Activated naive CD8-positive, alpha-beta T cell treated with anti-CD3 and anti-CD28 coated beads, Interleukin-2, amount 50 U/mL, for 16 hours (primary cell): ENCODE data around the gene ATM.
"Not testable (repeated sequence)": the region's sequence is repeated elsewhere in the genome, so short reads cannot be mapped to it uniquely, and the experiment has no call there.

Experiments
- DNase-seq: peaks from one replicate; pipeline ENCODE4 v3.0.0-alpha.2; 2020; ENCODE audit warnings: low read depth, low spot score

ATM gene

DNA sequence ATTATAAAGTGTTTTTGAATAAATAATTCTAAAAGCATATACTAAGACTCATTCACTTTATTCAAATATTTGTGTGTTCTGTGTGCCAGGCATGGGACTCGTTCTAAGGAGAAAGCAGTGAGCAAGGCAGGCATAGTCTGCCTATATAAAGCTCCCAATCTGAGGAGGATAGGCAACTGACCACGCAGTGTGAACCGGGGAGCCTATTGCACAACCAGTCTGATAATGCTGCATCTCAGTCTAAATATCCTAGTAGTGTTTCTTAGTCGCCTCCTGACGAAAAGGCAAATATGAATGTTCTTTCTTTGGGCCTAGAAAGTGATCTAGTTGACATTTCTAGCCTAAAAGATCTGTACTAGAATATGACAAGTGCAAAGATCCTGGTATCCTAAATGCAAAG lies 146.2 kb downstream of the ATM start:
- DNase-seq: no peak

DNA sequence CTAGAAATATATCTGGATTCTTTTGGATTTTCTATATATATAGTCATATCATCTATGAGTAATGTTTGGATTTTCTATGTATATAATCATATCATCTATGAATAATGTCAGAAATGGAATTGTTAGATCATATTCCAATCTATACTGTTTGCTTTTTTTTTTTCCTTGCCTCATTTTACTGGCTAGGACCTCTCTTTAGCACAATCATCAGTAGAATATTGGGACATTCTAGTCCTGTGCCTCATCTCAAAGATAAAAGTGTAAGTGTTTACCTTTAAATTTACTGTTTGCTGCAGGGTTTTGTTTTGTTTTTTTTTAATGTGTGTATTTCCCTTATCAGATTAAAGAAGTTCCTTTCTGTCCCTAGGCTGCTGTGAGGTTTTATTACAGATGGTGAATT lies 147.4 kb downstream of the ATM start:
- DNase-seq: no peak

DNA sequence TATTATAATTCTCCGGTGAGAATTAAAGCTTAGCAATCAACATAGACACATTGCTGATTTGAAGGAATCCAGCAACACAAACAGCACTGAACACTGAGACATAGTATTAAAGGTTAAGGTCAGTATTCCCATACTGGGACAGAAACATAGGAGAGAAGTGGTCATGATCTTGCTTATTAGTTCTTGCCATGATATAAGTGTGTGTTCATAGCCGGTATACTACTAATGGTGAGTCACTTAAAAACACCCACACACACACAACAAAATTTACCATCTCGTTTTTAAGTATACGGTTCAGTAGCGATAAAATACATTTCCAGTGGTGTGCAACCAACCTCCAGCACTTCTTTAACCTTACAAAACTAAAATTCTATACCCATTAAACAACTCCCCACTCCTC lies 148.1 kb downstream of the ATM start:
- DNase-seq: no peak

DNA sequence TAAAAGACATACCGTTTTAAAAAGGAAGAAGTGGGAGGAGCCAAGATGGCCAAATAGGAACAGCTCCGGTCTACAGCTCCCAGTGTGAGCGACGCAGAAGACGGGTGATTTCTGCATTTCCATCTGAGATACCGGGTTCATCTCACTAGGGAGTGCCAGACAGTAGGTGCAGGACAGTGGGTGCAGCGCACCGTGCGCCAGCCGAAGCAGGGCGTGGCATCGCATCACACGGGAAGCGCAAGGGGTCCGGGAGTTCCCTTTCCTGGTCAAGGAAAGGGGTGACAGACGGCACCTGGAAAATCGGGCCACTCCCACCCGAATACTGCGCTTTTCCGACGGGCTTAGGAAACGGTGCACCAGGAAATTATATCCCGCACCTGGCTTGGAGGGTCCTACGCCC lies 150.6 kb downstream of the ATM start:
- DNase-seq: not testable (repeated sequence)

DNA sequence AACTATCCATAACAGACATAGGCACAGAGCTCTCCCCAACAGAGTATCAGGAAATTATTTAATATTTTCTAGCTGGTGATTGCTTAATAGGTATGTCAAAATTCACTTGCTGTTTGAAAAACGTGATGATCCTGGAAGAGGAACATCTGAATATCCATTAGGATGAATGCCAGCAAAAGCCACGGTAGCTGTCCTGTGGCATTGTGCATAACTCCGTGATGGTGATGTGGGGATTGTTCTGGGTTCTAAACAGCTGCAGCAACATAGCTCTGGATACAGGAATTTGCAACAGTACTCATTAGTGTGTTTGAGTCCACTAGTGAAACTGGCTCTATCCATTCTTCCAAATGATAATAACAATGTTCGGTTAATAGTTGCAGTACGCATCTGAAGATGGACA lies 165.7 kb downstream of the ATM start:
- no peak for DNase-seq

DNA sequence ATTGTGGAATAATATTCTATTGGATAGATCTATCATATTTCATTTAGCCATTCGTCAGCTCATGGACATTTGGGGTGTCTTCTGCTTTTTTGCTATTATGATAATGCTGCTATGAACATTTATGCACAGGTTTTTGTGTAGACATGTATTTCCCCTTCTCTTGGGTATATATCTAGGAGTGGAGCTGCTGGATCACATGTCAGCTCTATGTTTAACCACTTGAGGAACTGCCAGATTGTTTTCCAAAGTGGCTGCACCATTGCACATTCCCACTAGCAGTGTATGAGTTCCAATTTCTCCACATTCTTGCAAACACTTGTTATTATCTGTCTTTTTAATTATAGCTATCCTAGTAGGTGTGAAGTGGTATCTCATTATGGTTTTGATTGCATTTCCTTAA lies 169.5 kb downstream of the ATM start:
- DNase-seq: no peak

DNA sequence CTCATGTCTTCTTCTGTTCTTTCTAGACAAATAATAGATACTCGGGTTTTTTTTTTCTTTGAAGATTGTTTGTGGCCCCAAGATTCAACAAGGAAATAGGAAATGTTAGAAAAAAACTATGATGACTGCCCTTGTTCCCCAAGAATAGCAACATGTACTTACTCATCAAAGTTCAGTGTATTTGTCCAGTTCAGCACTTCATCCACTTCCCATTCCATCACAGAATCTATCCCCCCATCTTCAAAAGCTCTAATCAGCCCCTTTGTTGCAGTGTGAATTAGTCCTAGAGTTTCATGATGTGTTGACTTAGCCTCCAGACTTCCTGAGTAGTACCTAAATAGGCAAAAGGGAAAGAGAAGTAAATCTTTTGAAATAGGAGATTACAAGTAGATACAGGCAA lies 170.2 kb downstream of the ATM start:
- DNase-seq: no peak

DNA sequence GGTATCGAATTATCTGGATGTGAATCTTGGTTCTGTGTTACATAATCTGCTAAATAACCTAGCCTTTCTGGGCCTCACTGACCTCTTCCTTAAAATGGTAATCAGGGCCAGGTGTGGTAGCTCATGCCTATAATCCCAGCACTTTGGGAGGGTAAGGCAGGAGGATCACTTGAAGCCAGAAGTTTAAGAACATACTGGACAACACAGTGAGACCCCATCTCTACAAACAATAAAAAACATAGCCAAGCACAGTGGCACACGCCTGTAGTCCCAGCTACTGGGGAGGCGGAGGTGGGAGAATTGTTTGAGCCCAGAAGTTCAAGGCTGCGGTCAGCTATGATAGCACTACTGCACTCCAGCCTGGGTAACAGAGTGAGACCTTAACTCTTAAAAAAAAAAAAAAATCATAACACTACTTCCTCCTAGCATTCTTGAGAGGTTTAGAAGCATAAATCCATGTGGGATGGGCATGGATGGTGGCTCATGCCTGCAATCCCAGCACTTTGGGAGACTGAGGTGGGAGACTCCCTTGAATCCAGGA lies 171.9 kb downstream of the ATM start:
- no peak for DNase-seq

DNA sequence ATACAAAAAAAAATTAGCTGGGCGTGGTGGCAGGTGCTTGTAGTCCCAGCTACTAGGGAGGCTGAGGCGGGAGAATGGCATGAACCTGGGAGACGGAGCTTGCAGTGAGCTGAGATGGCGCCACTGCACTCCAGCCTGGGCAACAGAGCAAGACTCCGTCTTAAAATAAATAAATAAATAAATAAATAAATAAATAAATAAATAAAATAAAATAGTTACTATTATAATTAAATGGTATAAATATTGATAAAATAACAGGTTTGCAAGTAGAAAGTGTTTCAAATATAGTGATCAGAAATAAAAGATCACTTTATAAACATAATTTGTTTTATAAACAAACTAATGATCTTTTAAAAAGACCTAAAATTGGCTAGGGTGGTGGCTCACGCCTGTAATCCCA lies 173.8 kb downstream of the ATM start:
- DNase-seq: not testable (repeated sequence)

DNA sequence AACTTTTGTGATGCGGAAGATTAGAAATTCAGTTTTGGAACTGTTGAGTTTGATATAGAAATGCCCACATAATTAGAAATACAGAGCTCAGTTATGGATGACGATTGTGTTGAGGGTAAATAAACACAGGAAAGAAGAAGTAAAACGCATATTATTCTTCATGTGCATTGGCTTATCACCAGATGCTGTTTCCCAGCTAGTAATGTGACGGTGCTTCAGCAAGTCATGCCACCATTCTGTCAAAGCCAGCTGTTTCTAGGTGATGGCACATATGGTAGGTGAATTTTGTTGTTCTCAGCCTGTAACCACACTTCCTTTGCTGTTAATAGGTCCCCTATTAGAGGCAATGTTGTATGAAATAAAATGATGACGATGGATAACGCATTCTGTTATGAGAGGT lies 175.6 kb downstream of the ATM start:
- no peak for DNase-seq

DNA sequence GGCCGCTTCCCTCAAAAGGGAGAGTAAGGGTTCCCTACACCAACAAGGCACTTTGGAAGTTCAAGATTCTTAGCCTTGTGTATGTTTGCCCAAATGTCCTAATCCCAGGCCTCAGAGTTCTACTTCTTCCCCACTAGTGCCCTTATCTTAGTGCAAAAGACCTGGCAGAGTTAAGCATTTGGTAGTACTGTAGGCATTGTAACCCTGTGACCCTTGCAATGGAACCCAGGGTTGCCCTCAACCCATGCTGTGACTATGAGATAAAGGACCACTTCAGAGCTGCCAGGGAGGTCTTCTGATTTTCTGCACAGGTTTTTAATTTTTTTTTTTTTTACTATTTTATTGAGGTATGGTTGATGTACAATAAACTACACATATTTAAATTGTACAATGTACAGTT lies 179.4 kb downstream of the ATM start:
- DNase-seq: no peak

DNA sequence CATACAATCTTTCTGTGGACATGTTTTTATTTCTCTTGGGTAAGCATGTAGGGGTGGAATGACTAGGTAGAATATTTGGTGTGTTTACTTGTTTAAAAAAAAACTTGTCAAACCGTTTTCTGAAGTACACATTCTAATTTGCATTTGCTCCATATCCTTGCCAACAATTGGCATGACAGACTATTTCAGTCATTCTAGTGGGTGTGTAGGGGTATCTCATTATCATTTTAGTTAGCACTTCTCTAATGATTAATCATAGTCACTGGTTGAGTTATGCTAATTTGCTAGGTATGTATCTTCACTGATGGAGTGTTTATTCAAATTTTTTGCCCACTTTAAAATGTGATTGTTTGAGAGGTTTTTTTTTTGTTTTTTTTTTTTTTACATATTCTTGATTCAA lies 180.2 kb downstream of the ATM start:
- no peak for DNase-seq

DNA sequence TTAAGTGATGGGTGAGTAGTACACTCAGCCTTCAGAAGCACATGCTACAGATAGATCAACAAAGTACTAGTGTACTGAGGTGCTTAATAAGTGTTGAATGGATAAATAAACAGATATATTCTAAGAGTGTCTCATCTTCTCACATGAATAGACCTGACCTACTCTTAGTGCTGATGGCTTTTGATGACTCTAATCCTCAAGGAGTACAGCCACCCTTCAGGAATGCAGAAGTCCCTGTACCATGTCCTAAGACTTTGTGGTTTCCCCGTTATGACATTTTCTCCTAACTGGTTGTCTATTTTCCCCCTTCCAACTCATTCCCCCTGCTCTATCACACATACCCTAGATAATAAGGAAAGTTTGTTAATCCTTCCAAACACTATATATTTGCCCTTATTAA lies 182.8 kb downstream of the ATM start:
- no peak for DNase-seq

DNA sequence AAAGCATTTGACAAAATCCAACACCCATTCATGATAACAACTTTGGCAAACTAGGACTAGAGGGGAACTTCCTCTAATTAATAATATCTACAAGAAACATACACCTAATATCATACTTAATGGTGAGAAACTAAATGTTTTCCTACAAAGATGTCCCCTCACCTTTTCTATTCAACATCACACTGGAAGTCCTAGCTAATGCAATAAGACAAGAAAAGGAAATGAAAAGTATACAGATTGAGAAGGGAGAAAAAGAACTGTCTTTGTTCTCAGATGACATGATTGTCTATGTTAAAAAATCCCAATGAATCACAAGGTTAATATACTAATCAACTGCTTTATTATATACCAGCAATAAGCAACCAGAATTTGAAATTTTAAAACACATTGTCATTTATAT lies 192.1 kb downstream of the ATM start:
- DNase-seq: no peak

DNA sequence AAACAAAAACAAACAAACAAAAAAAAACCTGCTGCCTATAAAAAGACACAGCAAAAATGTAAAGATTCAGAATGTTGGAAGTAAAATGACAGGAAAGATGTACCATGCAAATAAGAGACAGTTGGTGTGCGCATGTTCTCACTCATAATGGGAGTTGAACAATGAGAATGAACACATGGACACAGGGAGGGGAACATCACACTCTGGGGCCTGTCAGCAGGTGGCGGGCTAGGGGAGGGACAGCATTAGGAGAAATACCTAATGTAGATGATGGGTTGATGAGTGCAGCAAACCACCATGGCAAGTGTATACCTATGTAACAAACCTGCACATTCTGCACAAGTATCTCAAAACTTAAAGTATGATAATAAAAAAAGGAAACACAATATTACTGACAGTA lies 194.7 kb downstream of the ATM start:
- DNase-seq: not testable (repeated sequence)
